GM21825 (cell line): ENCODE data around the gene TIMM44.
"Not testable (repeated sequence)": the region's sequence is repeated elsewhere in the genome, so short reads cannot be mapped to it uniquely, and the experiment has no call there.

Experiments used
- ATAC-seq: cut with Tn5 transposase; IDR thresholded peaks from one replicate; pipeline ENCODE4 v1.9.1; 2021; ENCODE audit warnings: mild to moderate bottlenecking, moderate library complexity; ENCODE audit not compliant: unreplicated experiment

TIMM44 gene

DNA sequence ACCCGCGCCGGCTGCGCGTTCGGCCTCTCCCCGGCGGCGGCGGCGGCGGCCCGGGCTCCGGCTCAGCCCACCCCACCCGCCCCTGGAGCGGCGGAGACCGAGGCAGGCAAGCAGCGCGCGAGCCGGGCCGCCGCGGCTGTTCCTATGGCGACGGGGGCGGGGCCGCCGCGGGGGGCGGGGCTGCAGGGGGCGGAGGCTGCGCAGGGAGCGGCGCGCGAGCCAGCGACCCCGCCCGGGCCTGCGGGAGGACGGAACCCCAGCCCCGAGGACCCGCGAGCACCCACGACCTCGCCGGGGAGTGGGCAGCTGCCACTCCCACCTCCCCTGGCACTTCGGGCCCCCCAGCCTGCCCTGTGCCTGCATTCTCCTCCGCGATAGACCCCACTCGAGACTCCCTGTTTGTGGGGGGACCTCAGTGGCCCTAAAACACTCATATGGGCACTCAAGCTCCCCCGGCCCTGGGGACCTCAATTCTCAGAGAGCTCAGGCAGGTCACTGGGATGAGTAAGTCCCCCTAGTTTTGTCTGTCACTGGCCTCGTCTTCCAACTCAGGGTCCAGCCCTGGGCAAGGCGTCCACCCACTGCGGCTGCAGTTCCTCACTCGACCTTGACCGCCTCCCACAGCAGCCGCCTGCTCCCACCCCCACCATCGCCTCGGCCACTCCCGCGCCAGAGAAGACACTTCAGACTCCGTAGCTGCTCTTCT is 17.3 kb downstream of the TIMM44 start, which contains the start of gene CTXN1:
Gene CTXN1, minus strand, starts transcription at position 115 of the 706 bp plus-strand sequence. CDS start 597 bp downstream, outside the sequence.
- no peak for ATAC-seq

DNA sequence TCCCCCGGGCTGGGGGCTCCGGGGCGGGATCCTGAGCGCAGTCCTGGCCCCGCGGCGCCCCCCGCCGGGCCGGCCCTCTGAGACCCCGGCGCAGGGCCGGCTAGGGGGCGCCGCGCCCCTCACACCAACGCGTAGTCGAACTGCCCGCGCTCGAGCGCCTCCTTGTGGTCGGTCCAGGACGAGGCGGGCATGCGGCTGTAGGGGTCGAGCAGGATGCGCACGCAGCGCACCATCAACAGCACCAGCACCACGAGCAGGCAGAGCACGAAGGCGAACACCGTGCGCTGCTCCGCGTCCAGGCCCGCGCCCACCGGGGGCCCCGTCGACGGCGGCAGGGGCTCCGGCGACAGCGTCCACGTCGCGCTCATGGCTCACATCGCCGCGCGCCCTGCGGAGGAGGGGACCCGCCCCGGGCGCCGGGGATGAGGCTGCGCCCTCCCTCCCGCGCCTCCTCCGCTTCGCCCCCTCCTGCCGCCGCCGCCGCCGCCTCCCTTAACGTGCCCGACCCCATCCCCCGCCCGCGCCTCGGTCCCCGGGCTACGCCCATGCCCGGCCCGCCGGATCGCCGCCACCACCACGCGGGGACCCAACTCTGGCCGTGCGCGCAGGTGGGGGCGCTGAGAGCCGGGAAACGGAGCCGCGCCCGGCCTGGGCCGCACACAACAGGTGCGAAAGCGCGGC is 18.2 kb downstream of the TIMM44 start:
- no peak for ATAC-seq

DNA sequence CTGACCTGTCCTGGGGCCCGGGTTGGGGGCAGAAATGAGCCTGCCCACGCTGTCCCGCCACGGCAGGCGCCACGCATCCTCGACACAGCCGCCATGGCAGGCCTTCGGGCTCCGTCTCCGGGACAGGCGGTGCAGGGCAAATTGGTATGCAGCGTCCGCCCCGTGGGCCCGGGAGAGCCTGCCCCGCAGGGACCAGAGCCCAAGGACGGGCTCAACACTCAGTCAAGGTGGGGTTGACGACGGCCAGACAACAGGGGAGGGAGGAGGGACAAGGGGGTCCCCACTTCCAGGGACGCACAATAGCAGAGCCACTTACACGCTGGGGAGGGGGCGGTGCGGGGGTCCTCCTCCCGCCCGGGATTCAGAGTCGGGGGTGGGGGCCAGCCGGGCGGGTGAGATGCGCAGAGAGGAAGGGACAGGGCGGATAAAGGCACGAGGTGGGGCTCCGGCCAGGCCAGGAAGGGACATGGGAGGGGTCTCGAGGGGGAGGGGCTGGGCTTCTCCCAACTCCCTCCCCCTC is 18.8 kb downstream of the TIMM44 start:
- ATAC-seq, result no peak

DNA sequence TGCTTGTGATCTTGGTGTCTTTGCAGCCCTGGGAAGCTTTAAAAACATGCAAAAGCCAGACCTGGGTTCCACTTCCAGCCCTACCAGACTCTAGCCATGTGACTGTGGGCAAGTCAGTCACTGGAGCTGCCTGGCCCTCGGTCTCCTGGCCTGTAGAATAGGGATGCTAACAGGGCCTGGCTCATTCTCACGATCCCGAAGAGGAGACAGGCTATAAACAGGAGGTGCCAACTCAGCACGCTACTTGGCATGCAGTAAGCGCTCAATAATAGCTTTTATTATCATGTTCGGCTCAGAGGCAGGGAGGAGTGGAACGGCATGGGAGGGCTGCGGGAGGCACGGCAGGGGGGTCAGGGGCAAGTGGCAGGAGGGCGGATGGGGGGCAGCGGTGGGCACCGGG is 19.2 kb downstream of the TIMM44 start:
- ATAC-seq, result no peak

DNA sequence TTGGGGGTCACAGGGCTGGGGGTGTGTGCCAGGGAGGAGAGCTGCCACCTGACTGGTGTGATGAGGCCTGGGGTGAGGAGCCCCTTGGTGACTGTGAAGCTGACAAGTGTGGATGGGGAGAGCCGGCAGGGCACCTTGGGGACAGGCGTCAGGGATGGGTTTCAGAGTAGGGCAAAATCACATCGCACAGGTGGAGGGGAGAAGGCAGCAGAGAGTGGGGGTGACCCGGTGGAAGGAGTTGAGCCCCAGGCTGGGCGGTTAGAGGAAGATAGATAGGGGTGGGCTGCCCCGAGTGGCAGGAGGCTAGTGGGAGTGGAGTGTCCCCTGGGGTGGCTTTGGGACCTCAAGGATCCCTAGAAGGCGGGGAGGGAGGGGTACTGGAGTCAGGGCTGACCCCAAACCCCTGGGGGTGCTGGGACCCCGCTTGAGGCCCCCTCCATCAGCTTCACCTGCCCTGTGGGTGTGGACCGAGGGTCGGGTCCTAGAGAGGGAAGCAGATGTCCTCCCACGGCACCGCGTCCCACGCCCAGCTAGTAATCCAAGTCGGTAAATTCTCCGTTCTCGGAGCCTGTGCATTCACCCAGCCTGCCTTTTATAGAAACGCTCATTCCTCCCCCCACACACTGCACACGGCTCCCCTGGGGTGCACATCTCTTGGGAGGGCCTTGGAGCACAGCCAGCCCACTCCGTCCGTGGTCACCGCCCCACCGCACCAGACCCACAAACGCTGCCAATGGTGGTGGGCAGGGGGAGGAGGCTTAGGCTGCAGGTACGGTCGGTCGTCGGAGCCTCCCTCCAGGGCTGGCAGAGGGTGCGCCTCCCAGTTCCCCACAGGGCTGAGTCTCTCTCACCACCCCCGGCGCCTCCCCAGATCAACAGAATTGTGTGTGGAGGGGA is 19.9 kb downstream of the TIMM44 start:
- no peak for ATAC-seq

GRCh38 chr19:7922836-7923195 is 20.6 kb downstream of the TIMM44 start:
- ATAC-seq, result no peak

DNA sequence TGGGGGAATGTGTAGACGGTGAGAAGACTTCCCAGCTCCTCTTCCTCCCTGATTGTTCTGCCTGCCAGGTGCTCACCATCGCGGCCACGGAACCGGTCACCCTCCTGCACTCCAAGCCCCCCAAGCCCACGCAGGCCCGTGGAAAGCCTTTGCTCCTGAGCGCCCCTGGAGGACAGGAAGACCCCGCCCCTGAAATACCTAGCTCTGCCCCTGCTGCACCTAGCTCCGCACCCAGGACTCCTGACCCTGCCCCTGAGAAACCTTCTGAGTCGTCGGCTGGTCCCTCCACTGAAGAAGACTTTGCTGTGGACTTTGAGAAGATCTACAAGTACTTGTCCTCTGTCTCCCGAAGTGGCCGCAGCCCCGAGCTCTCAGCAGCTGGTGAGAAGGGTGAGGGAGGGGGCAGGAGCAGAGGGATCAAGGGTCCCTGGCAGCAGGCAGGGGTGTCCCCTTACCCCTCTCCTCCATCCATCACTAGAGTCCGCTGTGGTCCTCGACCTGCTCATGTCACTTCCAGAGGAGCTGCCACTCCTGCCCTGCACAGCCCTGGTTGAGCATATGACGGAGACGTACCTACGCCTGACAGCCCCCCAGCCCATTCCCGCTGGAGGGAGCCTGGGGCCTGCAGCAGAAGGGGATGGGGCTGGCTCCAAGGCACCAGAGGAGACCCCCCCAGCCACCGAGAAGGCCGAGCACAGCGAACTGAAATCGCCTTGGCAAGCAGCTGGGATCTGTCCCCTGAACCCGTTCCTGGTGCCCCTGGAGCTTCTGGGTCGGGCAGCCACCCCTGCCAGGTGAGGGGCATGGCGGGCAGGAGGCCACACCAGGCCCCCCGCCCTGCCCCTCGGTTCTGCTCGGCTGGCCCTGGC is 21.3 kb downstream of the TIMM44 start:
- no peak for ATAC-seq

GRCh38 chr19:7921302-7921966 is 22.0 kb downstream of the TIMM44 start:
- ATAC-seq, result no peak

DNA sequence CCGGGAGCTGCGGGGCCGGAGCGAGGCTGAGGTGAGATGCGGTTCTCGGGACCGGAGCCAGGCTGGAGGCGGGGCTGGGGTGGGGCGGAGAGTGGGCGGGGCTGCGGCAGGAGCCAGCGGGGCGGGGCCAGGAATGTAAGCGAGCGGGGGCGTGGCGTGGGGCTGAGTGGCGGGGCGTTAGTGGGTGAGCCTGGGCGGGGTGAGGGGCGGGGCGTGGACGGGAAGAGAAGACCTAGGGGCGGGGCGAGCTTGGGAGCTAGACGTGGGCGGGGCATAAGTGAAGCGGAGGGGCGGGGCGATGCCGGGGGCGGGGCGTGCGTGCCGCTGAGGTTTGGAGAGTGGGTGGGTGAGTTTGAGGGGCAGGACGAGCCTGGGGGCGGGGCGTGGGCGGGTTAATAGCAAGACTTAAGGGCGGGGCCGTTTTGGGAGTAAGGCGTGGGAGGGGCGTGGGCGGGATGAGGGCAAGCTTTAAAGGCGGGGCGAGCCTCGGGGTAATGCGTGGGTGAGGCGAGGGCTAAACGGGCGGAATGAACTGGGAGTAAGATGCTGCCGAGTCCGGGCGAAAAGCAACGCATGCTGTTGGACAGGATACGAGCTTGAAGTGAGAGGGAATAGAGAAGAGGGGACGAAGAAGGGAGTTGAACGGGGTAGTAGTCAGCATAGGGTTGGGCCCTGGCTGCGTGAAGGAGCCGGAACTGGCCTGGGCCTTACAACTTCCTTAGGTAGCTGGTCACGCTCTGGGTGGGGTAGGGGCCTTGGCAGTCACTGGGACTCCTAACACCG is 22.8 kb downstream of the TIMM44 start:
- peak; percentile 36 for ATAC-seq

DNA sequence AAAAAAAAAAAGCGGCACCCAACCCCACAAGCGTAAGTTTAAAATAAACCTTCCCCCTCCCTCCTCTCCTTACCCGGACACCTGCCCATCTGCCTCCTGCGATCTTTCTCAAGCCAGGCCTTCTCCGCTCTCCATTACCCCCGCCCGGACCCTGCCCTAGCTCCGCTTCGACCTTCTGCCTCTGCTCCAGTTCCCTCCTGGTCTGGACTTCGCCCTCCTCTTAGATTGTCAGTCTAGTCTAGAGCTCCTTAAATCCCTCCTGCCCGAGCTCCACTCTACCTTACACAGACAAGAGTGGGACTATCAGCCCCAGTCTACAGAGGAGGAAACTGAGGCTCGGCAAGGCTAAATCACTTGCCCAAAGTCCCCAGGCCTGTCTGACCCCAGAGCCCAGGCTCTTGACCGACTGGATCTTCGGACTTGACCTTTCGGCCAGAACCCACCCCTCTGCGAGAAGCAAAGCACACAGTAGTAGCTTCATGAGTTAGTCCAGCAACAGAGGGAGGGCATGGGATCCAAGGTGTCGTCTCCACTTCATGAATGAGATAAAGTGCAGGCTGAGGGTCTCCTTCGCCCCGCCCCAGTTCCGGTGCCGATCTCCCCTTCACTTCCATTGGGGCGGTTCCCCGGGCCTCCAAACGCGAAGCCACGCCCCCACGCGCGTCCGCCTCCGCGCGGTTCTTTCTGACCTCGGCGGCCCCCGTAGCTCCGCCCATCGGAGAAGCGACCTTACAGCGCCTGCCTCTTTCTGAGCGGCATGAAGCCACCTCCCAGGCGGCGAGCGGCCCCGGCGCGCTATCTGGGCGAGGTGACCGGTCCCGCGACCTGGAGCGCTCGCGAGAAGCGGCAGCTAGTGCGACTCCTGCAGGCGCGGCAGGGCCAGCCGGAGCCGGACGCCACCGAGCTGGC is 23.6 kb downstream of the TIMM44 start, which contains the start of gene SNAPC2:
Gene SNAPC2, plus strand, starts transcription at position 729 of the 909 bp plus-strand sequence. Its CDS starts 29 bp downstream, at position 758.
- ATAC-seq, result peak; percentile 43

GRCh38 chr19:7918615-7919421 is 24.6 kb downstream of the TIMM44 start:
- ATAC-seq, result no peak

GRCh38 chr19:7918062-7918614 is 25.3 kb downstream of the TIMM44 start:
- not testable (repeated sequence) for ATAC-seq

DNA sequence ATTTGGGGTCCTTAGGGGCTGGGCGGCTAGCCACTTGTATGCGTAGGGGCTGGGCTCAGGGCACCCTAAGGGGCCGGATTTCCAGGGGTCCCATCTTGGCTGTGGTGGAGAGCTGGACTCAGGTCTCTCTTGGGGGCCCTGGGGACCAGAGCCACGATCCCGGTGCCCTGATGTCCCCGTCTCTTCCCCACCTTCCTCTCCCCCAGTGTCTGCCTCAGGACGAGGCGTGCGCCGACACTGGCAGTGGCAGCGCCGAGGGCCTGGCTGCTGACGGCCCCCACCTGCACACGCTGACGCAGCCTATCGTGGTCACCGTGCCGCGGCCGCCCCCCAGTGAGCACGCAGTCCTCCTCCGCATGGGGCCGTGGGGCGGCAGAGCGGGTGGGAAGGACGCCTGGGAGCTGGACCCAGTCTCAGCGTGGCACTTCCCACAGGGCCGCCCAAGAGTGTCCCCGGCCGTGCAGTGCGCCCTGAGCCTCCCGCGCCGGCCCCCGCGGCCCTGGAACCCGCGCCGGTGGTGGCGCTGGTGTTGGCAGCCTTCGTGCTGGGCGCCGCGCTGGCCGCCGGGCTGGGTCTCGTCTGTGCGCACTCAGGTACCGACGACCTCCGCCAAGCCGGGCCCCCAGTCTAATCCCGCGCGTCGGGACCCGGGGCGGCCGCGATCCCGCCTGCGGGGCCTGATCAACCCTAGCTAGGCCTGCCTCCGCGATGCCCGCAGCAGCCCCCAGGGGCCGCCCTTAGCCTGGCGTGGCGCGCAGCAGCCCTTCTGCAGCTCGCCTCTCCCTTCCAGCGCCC is 26.0 kb downstream of the TIMM44 start:
- ATAC-seq, result no peak

- no peak for ATAC-seq
Measured at GRCh38 chr19:7916955-7917266, 26.6 kb downstream of the TIMM44 start.

- no peak for ATAC-seq
Measured at GRCh38 chr19:7916103-7916954, 27.1 kb downstream of the TIMM44 start.
